Vagina (tissue), 2 donors: ENCODE data around the gene BRMS1L.

Experiments
- POLR2A ChIP-seq, 2 donors: fragments of 450-650 bp; IDR thresholded peaks; one replicate each; pipeline ENCODE4 v1.6.1; 2017; ENCODE audit warnings: antibody characterized with exemption in 2 of 2, mild to moderate bottlenecking in 2 of 2, moderate library complexity in 2 of 2
- POLR2AphosphoS5 ChIP-seq, 2 donors: sonication (generic); formaldehyde crosslinking; IDR thresholded peaks; one replicate each; pipeline ENCODE4 v1.9.0; 2017; ENCODE audit warnings: antibody characterized with exemption in 2 of 2, mild to moderate bottlenecking in 2 of 2, low read depth in 1 of 2; ENCODE audit not compliant: insufficient read depth in 1 of 2

DNA sequence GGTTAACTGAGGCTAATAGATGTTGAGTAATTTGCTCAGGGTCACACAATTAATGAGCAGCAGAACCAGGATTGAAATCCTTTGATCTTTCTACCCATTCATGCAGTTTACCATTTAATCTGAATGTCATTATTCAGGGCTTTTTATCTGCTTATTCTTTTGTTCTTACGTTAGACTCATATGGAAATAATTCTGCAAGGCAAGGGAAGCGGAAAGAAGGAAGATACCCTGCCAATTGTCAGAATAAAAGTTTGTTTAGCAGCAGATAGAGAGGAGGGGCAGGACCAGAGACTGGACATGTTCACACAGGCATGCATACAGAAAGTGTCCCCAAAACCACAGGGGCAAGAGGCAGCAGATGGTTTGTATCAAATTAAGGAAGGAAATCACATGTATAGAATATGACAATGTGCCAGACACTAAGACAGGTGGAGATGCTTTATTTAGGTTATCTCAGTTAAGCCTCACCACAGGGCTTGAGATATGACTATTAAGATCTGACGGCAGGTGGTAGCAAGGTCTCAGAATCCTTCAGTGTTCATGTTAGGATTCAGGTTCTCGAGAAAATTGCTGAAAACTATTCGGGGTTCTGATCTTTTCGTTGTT lies 29.8 kb downstream of the BRMS1L start:
- TF ChIP-seq POLR2A (IDR thresholded peaks at IDR 0.05), result no peak
- no peak for TF ChIP-seq POLR2AphosphoS5 (IDR thresholded peaks at IDR 0.05; ENCODE audit: insufficient read depth in 1 of 2, low read depth in 1 of 2)
